ENCODE results near the gene OSM. TPM values are rescaled to one million over a fixed set of nuclear protein-coding genes. Genes with fewer than 3 reads are reported as not detected.
"Not testable (repeated sequence)": the region's sequence is repeated elsewhere in the genome, so short reads cannot be mapped to it uniquely, and the experiment has no call there.

Gene OSM
- total RNA-seq, 1 experiment from 2014 or later: not detected

- DNase-seq (ENCODE audit: low read depth): no peak
Measured at GRCh38 chr22:30245181-30245984, 21.3 kb downstream of the OSM start.

- DNase-seq (ENCODE audit: low read depth): no peak
Measured at GRCh38 chr22:30244641-30245040, 22.0 kb downstream of the OSM start.

GRCh38 chr22:30244066-30244465 is 22.6 kb downstream of the OSM start:
- no peak for DNase-seq (ENCODE audit: low read depth)

DNA sequence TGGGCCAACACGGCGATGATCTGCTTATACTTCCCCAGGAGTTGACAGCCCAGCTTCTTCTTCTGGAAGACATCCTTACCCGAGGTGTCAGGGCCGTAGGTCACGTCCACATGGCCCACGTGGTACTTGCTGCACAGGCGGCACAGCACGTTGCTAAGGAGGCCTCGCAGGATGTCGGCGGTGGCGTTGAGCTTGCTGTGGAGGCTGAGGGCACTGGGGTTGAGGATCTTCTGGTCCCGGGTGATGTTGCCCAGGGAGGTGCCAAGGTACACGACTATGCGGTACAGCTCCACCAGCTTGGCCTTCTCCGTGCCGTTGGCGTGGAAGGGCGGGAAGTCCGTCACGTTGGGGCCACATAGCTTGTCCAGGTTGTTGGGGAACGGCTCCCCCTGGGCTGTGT is 23.0 kb downstream of the OSM start:
- no peak for DNase-seq (ENCODE audit: low read depth)

GRCh38 chr22:30241576-30242371 is 24.9 kb downstream of the OSM start:
- no peak for DNase-seq (ENCODE audit: low read depth)

DNA sequence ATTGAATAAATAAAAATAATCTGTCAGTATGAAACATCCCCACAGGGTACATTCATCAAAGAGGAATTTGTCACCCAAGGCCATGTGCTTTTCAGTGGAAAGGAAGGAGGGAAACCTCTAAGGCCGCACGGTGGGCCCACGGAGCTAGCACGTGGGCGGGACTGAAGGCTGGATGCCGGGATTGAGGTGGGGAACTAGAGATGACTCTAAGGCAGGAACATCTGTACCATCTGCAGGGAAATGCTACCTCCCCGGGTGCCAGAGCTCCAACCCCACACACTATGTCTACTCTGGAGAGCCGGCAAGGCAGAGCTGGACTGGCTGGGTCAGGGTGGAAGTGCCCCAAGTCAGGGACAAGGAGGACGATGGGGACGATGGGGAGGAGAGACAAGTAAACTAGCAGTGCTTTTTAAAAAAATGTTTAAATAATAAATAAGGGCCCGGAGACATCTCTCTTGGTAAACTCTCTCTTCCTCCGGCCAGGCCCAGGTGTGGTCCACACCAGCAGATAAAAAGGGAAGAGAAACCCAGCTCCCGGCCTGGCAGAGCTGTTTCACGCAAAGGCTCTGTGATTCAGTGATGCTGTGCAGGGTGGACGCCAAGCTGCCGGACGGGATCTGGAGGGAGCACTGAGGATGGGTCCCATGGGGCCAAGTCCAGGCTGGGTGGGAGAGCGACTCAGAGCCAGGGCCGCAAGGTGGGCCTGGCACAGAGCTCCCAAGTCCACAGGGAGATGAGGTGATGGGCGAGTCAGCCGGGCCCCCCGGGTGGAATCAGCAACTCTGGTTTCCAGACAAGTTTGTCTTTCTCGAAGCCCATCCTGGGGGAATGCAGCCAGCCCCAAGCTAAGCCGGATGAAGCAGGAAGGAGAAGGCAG is 25.9 kb downstream of the OSM start:
- no peak for DNase-seq (ENCODE audit: low read depth)

GRCh38 chr22:30239488-30240405 is 26.9 kb downstream of the OSM start:
- DNase-seq (ENCODE audit: low read depth): no peak

DNA sequence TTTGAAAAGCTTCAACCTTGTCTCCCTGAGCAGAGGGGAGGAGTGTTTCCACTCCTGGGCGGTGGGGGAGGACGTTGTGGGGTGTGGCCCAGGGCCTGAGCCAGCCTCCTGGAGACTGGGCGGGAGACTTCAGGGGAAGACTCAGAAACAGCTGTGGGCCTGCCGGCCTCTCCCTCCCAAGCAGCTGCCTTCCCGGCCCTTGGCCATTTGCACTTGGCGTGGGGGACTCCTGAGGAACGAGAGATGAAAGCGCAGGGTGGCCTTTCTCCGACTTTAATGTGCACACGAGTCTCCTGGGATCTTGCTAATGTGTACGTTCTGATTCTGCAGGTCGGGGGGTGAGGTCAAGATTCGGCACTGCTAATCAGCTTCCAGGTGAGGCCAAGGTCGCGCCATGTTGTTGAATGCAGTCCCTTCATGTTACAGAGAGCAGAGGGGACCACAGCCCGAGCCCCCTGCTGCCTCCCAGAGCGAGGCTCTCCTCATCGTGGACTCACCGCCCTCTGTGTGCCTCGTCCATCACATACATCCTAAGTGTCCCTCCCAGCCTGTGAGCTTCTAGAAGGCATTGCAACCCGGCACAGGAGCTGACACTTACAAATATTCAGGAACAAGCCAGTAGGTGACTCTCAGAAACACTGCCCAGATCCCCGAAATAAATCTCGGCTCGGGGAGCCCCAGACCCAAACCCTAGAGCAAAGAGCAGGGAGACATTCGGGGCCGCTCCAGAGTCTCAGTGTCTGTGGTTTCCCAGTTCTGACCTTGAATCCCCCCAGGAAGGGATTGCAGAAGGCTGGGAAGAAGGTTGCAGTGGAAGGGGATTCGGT is 27.8 kb downstream of the OSM start:
- DNase-seq (ENCODE audit: low read depth): no peak

GRCh38 chr22:30238136-30238535 is 28.5 kb downstream of the OSM start:
- no peak for DNase-seq (ENCODE audit: low read depth)

DNA sequence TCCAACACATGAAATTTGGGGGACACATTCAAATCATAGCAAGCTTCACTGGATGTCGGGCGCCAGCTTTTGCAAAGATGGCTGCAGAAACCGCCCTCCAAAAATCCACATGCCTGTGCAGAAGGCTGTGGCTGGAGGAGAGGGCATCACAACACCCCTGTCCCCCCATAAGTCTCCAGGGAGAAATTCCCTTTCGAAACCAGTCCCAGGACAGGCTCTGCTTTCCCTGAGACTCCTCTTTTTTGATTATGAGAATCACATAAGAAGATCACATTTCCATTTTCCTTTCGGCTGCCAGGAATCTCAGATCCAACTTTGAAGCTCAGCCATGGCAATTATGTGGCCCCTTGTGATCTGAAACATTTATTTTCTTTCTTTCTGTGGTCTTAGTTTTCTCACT is 29.8 kb downstream of the OSM start:
- DNase-seq (ENCODE audit: low read depth): no peak

- peak; percentile 83 for DNase-seq (ENCODE audit: low read depth)
Measured at GRCh38 chr22:30235687-30236170, 30.9 kb downstream of the OSM start.

DNA sequence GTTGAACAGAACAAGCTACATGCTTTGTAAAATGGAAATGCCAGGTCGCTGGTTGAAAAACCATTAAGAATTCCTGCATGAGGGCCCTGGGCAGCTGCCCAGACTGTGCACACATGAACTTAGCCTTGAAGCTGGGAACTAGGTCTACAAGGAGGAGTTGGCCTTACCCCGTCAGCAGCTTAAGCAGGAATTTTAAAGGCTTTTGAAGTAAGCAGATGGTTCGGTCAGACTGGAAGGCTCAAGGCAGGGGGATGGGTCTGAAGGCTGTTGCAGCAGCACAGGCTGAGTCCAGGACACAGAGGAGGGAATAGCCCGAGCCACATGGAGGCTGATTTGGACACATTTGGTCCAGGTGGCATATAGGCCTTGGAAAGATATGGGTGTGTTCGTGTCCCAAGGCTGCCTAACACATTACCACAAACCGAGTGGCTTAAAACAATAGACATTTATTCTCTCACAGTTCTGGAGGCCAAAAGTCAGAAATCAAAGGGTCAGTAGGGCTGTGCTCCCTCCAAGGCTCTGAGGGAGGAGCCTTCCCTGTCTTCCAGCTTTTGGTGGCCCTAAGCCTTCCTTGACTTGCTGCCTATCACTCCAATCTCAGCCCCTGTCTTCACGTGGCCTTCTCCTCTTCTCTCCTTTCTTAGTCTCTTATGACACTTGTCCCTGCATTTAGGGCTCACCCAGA is 31.7 kb downstream of the OSM start:
- DNase-seq (ENCODE audit: low read depth): no peak

DNA sequence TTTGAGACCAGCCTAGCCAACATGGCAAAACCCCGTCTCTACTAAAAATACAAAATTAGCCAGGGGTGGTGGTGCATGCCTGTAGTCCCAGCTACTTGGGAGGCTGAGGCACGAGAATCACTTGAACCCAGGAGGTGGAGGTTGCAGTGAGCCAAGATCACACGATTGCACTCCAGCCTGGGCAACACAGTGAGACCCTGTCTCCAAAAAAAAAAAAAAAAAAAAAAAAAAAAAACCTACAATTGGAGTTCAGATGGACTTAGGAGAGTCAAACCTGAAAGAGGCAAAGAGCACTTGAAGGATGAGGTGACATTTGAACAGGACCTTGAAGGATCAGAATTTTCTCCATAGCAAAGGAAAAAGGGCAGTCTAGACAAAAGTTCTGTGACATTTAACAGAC is 32.3 kb downstream of the OSM start:
- DNase-seq (ENCODE audit: low read depth): not testable (repeated sequence)

DNA sequence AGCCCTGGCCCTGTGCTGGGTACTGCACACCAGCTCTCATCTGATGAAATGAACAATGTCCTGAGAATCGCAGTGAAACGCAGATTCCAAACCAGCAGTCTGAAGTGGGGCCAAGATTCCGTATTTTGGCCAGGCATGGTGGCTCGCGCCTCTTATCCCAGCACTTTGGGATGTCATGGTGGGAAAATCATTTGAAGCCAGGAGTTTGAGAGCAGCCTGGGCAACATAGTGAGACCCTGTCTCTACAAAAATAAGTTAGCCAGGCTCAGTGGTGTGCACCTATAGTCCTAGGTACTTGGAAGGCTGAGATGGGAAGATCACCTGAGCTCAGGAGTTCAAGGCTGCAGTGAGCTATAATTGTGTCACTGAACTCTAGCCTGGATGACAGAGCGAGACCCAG is 33.1 kb downstream of the OSM start:
- DNase-seq (ENCODE audit: low read depth): no peak

- DNase-seq (ENCODE audit: low read depth): no peak
Measured at GRCh38 chr22:30232716-30233218, 33.9 kb downstream of the OSM start.

- DNase-seq (ENCODE audit: low read depth): no peak
Measured at GRCh38 chr22:30230787-30231461, 35.7 kb downstream of the OSM start.

DNA sequence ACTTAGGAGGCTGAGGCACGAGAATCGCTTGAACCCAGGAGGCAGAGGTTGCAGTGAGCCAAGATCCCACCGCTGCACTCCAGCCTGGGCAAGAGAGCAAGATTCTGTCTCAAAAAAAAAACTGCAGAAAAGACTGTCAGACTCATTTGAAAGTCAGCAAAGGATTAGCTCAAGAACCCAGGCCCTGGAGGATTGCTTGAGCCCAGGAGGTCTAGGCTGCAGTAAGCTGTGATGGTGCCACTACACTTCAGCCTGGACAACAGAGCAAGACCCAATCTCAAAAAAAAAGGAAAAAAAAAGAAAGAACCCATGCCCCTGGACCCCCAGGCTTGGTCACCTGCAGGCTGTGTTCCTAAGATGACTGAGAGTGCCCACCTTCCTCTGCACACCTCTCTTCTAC is 36.3 kb downstream of the OSM start:
- DNase-seq (ENCODE audit: low read depth): no peak
